ENCODE measurements around the gene FGF14.

The FGF14 gene

DNA sequence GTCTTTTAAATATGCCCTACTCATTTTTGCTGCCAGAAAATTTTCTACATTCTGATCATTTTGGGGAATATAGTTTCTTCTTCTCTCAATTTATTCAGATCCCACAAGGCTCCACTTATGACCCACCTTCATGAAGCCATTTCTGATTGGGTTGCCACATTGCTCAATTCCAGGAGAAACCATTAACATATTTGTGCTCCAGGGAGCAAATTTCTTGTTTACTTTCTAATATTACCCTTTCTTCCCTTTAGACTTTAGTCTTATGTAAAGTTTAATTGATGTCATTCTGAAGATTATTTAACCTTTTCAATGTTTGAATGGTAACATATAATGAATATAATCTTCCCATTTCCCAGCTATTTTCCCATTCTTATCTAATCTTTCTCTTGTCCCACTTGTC is 617.5 kb downstream of the FGF14 start:
- DNase-seq (ENCODE audit: low read depth): no peak

- no peak for DNase-seq (ENCODE audit: low read depth)
These were observed 618.3 kb downstream of the FGF14 start for GRCh38 chr13:101783554-101783953.

DNA sequence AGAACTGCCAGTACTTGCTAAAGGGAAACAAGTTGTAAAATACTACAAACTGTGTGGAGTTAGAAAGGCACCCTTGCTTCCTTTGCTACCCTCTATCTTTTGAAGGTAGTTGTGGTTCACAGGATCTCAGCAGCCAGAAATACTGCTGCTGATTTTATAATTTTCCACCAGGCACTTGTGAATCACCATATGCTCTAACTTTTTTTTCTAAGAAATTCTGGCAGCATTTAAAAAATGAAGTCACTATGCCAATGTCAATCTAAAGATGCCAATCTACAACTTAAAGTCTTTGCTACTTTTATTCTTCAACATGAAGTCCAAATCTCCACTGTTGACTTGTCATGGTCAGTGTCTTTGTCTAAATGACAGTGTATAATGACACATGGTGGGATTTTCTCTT is 621.6 kb downstream of the FGF14 start:
- no peak for DNase-seq (ENCODE audit: low read depth)

- no peak for DNase-seq (ENCODE audit: low read depth)
These were observed 622.7 kb downstream of the FGF14 start for GRCh38 chr13:101779147-101779546.

DNA sequence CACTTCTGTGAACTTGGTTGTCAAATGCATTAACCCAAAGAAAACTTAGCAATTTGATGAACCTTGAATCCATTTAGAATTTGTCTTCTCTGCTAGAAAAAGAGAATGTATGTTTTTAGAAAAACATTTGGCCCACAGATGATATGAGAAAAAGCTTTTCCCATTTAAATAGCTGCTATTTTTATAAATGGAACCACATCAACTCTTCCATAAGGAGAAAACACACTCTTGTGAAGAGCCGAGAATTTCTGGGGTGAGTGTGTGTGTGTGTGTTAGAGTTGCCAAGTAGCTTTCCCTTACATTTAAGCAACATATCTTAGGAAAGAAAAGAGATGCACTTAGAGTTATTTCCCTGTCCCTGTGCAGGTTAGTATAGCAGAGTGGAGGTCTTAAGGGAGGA is 626.6 kb downstream of the FGF14 start:
- no peak for DNase-seq (ENCODE audit: low read depth)

DNA sequence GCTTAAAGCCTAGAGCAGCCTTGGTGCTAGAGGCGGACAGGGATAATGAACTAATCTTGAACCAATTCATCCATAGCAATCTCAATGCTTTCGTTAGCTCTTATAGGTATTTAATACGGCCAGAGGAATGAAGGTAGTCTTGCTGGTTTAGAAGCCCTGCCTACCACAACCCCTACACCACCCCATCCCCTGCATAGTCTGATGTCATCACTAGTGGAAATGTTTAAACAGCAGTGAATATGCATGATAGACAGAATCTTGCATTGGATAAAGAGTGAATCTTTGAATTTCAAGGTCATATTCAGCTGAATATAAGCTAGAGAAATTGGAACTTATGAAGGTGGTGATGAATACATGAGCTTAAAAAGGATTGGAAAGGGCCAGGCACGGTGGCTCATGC is 627.5 kb downstream of the FGF14 start:
- DNase-seq (ENCODE audit: low read depth): no peak

GRCh38 chr13:101773062-101773461 is 628.8 kb downstream of the FGF14 start:
- DNase-seq (ENCODE audit: low read depth): no peak

DNA sequence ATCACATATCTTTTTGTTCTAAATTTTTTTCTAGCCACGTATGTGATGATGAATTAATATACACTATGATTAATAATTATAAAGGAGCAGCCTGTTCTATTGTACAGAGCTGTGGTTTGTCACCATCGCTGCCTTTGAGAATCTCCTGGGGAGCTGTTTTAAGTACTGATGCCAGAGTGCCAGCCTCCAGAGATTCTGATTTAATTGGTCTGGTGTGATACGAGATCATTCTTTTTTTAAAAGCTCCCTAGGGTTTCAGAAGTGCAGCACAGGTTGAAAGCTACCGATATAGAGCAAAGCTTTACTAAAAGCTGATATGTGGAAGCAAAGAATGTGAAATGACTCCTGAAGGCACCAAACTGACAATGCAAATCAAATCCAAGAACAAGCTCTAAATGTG is 634.7 kb downstream of the FGF14 start:
- DNase-seq (ENCODE audit: low read depth): no peak

GRCh38 chr13:101763191-101763590 is 638.7 kb downstream of the FGF14 start:
- DNase-seq (ENCODE audit: low read depth): no peak

DNA sequence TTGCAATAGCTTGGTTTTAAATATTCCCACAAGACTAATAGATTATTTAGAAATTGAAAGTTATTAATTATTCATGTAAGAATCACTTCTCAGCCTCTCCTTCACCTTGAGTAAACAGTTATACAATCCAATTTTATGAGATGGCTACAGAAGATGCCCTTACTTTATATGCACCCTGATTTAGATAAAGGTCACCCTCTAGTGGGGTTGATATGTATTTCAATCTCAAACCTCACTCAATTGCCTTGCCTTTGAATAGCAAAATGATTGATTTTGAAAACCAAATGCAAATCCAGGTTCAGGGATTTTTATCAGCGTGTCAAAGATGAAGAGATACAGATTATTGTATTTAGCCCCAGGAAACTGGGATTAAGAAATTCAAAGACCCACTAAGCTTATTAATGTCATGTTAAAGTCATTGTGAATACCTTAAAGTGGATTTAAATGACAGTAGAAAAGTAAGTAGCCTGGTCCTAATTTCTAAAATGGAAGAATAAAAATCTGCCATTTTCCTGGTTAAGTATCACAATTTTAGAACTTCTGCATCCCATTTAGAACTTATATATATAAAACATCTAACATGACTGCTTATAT is 644.3 kb downstream of the FGF14 start:
- DNase-seq (ENCODE audit: low read depth): no peak

GRCh38 chr13:101755228-101755887 is 646.5 kb downstream of the FGF14 start:
- no peak for DNase-seq (ENCODE audit: low read depth)

- DNase-seq (ENCODE audit: low read depth): no peak
These were observed 649.4 kb downstream of the FGF14 start for GRCh38 chr13:101752432-101752831.

DNA sequence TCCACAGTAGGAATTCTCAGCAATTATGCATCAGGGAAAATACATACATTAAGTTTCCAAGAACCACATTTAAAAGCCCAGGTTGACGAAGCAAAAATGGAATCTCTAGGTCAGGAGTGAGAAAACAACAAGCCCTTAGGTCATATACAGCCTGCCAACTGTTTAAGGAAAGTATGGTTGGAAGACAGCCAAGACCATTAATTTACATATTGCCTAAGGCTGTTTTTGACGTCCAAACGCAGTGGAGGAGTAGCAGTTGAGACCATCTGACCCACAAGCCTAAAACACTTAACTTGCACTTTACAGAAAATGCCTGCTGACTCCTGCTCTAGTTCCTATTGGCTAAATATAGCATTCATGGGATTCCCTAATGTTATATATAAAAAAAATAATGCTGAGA is 650.4 kb downstream of the FGF14 start:
- no peak for DNase-seq (ENCODE audit: low read depth)

DNA sequence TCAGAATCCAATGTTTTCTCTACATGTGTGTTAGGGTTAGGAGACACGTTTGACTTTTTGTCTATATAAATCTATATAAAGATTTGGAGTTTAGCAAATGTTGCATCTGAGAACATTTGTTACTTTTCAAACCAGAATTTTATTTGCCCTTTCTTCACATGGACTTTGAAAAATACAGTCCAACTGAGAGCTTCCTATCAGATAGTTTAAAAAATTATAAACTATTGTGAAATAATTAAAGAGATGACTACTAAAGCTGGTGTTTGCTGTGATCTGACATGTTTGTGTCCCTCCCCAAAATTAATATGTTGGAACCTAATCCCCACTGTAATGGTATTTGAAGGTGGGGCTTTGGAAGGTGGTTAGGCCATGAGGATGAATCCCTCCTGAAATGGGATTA is 652.3 kb downstream of the FGF14 start:
- no peak for DNase-seq (ENCODE audit: low read depth)

DNA sequence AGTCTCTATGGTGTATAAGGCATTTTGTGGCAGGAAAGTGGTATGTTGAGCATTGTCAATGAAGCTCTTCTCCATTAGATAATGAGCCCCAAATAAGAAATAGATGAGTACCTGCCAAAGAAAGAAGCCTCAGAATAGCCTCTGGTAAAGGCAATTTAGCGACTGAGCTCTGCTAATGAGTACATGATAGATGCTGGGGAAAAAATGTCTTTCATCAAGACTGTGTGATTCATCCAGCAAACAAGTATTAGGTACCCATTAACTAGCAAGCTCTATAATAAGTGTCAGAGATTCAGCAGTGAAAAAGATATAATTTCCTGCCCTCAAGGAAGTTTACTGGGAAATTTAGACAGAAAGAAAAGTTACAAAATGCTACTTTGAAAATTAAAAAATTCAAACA is 654.8 kb downstream of the FGF14 start:
- DNase-seq (ENCODE audit: low read depth): no peak

DNA sequence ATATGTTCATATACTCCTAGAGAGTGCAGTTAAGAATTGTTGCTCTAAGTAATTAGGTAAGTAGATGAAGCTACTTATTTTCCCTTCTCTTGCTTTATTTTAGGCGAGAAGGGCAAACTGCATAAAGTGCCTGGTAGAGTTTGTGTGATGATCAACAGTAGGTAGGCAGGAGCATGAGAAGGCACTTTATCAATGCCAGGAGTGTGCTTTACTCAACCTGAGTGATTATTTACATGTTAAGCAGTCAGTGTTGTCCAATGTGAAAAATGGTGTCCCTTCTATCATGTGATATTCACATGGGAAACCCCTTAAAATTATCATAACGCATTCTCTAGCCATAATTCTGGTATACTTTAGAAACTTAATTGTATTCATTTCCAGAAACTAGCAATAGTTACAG is 655.3 kb downstream of the FGF14 start:
- DNase-seq (ENCODE audit: low read depth): no peak

DNA sequence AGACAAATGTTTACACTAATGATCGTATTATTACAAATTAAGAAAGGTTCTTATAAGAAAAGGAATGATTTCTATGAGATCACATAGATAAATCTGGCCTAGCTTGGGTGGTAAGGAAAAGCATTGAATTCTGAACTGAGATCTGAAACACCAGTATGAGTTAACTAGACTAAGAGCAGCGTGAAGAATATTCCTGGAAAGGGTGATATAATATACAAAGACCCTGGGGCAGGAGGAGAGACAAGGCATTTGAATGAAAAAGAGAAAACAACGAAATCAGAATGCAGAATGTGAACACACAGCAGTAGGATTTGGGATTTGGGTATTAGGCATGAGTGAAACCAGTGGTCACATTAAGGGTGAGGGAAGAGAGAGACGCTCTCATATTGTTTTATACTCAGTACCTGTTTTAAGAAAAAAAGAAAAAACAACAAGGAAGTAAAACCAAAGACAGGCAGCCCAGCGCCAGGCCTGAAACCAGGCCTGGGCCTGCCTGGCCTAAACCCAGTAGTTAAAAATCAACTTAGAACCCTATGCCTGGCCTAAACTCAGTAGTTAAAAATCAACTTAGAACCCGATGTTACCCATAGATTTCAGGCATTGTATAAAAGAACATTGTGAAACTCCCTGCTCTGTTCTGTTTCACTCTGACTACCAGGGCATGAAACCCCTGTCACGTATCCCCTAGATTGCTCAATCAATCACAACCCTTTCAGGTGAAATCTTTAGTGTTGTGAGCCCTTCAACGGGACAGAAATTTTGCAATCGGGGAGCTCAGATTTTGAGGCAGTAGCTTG is 662.3 kb downstream of the FGF14 start:
- DNase-seq (ENCODE audit: low read depth): no peak

DNA sequence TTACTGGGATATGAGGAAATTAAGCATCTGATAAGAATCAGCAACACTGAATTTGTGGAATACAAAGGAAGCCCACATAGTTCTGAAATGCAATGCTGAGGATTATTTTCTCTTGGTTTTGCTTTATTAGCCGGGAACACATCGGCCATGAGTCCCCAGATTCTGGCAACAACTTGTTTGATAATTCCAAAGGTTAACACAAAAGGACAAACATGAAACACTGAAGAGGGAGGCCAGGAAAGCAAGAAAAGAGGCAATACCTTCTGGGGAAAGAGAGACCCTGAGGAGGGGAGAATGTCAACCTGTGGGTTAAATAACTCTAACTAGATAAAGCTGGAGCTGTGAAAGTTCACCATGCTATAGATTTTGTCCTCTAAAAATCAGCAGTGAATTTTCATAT is 663.5 kb downstream of the FGF14 start:
- no peak for DNase-seq (ENCODE audit: low read depth)

DNA sequence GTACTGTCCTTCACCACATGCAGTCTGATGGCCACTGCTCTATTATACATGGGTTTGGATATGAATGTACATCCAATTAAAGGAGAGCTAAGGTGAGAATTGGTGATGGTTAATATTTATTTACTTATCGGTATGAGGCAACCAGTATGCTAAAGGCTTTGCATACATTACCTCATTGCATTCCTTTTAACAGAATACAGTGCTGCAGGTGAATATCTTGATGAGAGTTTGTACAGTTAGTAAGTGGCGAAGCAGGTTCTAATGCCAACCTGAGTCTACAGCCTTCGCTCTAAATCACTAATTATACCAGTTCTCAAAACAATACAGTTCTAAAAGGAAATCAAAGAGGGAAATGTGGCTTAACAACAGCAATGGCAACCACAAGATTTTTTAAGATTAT is 665.3 kb downstream of the FGF14 start:
- no peak for DNase-seq (ENCODE audit: low read depth)

- no peak for DNase-seq (ENCODE audit: low read depth)
These were observed 671.3 kb downstream of the FGF14 start for GRCh38 chr13:101730420-101731000.

GRCh38 chr13:101728615-101729014 is 673.2 kb downstream of the FGF14 start:
- no peak for DNase-seq (ENCODE audit: low read depth)

DNA sequence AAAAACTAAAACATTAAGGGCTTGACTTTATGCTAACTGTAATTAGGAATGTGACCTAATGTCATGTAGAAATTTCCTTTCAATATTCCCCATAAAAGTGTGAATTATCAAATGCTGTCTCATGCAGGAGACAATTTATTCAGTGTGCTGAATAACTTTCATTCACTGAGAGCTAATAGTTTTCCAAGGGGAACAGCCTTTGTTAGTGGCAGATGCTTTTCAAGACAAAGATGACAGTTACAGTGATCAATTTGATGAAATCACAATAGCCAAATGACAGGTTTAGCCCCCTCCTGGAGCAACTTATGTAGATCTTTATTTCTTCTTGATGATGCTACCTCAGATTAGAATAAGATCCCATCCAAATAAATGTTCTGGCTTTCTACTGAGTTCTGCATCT is 673.8 kb downstream of the FGF14 start:
- no peak for DNase-seq (ENCODE audit: low read depth)

DNA sequence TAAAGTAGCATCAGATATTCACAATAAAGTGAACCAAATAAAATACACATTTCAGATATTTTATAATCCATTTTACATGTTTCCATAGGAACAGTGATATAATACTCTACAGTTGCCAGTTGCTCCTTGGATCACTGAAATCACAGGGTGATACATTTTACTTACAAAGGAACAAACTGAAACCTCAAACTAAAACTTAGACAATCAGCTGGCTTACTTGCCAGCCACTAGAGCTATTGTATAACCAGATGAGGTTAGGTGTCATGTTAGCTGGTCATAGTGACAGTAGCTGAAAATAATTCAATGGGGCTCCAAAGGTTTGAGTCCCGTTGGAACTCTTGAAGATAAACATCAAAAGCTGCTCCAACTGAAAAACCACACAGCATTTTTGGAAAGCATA is 674.7 kb downstream of the FGF14 start:
- DNase-seq (ENCODE audit: low read depth): no peak
